ENCODE data around the gene ACBD4. TPM values are rescaled to one million over a fixed set of nuclear protein-coding genes. Genes with fewer than 3 reads are reported as not detected.
"Not testable (repeated sequence)": the region's sequence is repeated elsewhere in the genome, so short reads cannot be mapped to it uniquely, and the experiment has no call there.

Gene ACBD4
- total and polyA plus RNA-seq, 2 experiments from 2014 or later, result 8.2 to 13.7 TPM

DNA sequence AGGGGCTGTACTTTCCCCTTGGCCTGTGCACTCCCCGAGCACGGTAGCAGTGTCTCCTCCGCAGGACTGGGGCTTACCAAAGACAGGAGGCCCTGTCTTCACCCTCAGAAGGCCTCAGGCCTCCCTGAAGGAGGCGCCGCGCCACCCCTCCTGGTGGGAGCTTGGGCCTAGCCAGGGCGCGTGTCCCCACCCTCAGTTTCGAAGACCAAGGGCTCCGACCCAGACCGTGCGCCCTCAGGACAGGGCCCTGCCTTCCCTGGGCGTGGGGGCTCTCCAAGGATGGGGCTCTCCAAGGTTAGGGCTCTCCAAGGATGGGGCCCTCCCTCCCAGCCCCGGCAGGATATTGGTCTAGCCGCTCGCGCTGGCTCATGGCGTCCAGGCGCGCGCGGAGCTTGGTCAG, 14.9 kb upstream of the ACBD4 start:
- H3K9me2 ChIP-seq (replicated peaks; ENCODE audit: insufficient read depth), result no peaks in the 10 kb centered on the region
- no peak overlapping the region for H3K27ac ChIP-seq
- no peaks in the 10 kb centered on the region for H3K9me3 ChIP-seq (ENCODE audit: low read depth)
- no peak overlapping the region for H3K4me3 ChIP-seq
- TF ChIP-seq, protein P1, sequence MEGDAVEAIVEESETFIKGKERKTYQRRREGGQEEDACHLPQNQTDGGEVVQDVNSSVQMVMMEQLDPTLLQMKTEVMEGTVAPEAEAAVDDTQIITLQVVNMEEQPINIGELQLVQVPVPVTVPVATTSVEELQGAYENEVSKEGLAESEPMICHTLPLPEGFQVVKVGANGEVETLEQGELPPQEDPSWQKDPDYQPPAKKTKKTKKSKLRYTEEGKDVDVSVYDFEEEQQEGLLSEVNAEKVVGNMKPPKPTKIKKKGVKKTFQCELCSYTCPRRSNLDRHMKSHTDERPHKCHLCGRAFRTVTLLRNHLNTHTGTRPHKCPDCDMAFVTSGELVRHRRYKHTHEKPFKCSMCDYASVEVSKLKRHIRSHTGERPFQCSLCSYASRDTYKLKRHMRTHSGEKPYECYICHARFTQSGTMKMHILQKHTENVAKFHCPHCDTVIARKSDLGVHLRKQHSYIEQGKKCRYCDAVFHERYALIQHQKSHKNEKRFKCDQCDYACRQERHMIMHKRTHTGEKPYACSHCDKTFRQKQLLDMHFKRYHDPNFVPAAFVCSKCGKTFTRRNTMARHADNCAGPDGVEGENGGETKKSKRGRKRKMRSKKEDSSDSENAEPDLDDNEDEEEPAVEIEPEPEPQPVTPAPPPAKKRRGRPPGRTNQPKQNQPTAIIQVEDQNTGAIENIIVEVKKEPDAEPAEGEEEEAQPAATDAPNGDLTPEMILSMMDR (IDR thresholded peaks at IDR 0.05; ENCODE audit: poor library complexity), result no peak
- TF ChIP-seq EZH2phosphoT487 (IDR thresholded peaks at IDR 0.05; ENCODE audit: low read depth, severe bottlenecking, unreplicated experiment) (no peak), EZH2 (IDR thresholded peaks at IDR 0.05; ENCODE audit: borderline replicate concordance) (no peak)
- WGBS (ENCODE audit: low lambda C conversion rate, missing lambda C conversion rate), result 95% methylated on average over 21 of the region's 22 CpGs
- H4K20me1 ChIP-seq (ENCODE audit: insufficient read depth, poor library complexity, severe bottlenecking), result no peaks in the 10 kb centered on the region
- H3K4me1 ChIP-seq (ENCODE audit: insufficient read depth), result peaks cover 25% of the 10 kb centered on the region
- H2AFZ ChIP-seq, result no peak overlapping the region
- H3K27me3 ChIP-seq, result no peaks in the 10 kb centered on the region
- no peaks in the 10 kb centered on the region for H3K36me3 ChIP-seq (replicated peaks; ENCODE audit: insufficient read depth, low read depth)
- DNase-seq (ENCODE audit: low spot score), result no peak
- no peak overlapping the region for H3K4me2 ChIP-seq
- peaks cover 32% of the 10 kb centered on the region for H3K79me2 ChIP-seq

DNA sequence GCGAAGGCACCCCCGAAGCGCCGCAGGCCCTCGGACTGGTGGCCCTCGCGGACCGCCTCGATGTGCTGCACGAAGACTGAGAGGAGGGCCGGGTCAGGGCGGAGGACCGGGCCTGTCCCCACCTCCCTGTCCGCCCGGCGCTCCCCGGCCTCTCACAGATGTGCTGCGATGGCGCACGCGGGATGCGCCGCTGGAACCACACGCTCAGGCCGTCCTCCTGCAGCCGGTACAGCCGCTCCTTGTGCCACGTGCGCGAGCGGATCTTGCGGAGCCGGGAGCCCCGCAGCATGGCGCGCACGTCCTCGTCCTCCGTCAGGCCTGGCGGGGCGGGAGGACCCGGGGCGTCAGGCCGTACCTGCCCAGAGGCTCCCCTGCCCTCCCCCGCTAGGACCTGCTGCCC, 14.4 kb upstream of the ACBD4 start:
- DNase-seq (ENCODE audit: low spot score), result no peak
- H4K20me1 ChIP-seq (ENCODE audit: insufficient read depth, poor library complexity, severe bottlenecking), result no peaks in the 10 kb centered on the region
- no peak overlapping the region for H3K4me2 ChIP-seq
- H3K27me3 ChIP-seq, result no peaks in the 10 kb centered on the region
- no peak overlapping the region for H3K27ac ChIP-seq
- no peak overlapping the region for H2AFZ ChIP-seq
- no peaks in the 10 kb centered on the region for H3K9me3 ChIP-seq (ENCODE audit: low read depth)
- H3K4me3 ChIP-seq, result no peak overlapping the region
- no peaks in the 10 kb centered on the region for H3K9me2 ChIP-seq (replicated peaks; ENCODE audit: insufficient read depth)
- H3K36me3 ChIP-seq (replicated peaks; ENCODE audit: insufficient read depth, low read depth), result no peaks in the 10 kb centered on the region
- TF ChIP-seq EZH2phosphoT487 (IDR thresholded peaks at IDR 0.05; ENCODE audit: low read depth, severe bottlenecking, unreplicated experiment) (no peak), EZH2 (IDR thresholded peaks at IDR 0.05; ENCODE audit: borderline replicate concordance) (no peak)
- TF ChIP-seq, protein P1 (IDR thresholded peaks at IDR 0.05; ENCODE audit: poor library complexity), result no peak
- peaks cover 36% of the 10 kb centered on the region for H3K79me2 ChIP-seq
- WGBS (ENCODE audit: low lambda C conversion rate, missing lambda C conversion rate), result 97% methylated on average over 21 of the region's 45 CpGs
- H3K4me1 ChIP-seq (ENCODE audit: insufficient read depth), result peaks cover 25% of the 10 kb centered on the region

- Histone ChIP-seq H3K4me3 (no peak overlapping the region), H3K9me2 (replicated peaks; ENCODE audit: insufficient read depth) (no peaks in the 10 kb centered on the region), H3K4me2 (peak overlapping the region; percentile 3), H3K36me3 (replicated peaks; ENCODE audit: insufficient read depth, low read depth) (no peaks in the 10 kb centered on the region), H4K20me1 (ENCODE audit: insufficient read depth, poor library complexity, severe bottlenecking) (no peaks in the 10 kb centered on the region), H3K9me3 (ENCODE audit: low read depth) (no peaks in the 10 kb centered on the region), H3K79me2 (peaks cover 50% of the 10 kb centered on the region), H2AFZ (no peak overlapping the region), H3K27me3 (no peaks in the 10 kb centered on the region), H3K27ac (peak overlapping the region; percentile 95), H3K4me1 (ENCODE audit: insufficient read depth) (peaks cover 42% of the 10 kb centered on the region)
- no peak for DNase-seq (ENCODE audit: low spot score)
- 84% methylated on average over 6 of the region's 6 CpGs for WGBS (ENCODE audit: low lambda C conversion rate, missing lambda C conversion rate)
- no peak for TF ChIP-seq EZH2 (IDR thresholded peaks at IDR 0.05; ENCODE audit: borderline replicate concordance)
Measured at GRCh38 chr17:45123076-45123770, 12.3 kb upstream of the ACBD4 start.

GRCh38 chr17:45123930-45124796, 11.3 kb upstream of the ACBD4 start:
- no peaks in the 10 kb centered on the region for H3K27me3 ChIP-seq
- DNase-seq (ENCODE audit: low spot score), result peak; percentile 90
- TF ChIP-seq, protein P1 (IDR thresholded peaks at IDR 0.05; ENCODE audit: poor library complexity), result no peak
- TF ChIP-seq EZH2phosphoT487 (IDR thresholded peaks at IDR 0.05; ENCODE audit: low read depth, severe bottlenecking, unreplicated experiment) (no peak), EZH2 (IDR thresholded peaks at IDR 0.05; ENCODE audit: borderline replicate concordance) (no peak)
- no peaks in the 10 kb centered on the region for H3K9me3 ChIP-seq (ENCODE audit: low read depth)
- no peak overlapping the region for H3K4me3 ChIP-seq
- no peak overlapping the region for H2AFZ ChIP-seq
- no peaks in the 10 kb centered on the region for H4K20me1 ChIP-seq (ENCODE audit: insufficient read depth, poor library complexity, severe bottlenecking)
- H3K27ac ChIP-seq, result peak overlapping the region; percentile 95
- no peaks in the 10 kb centered on the region for H3K36me3 ChIP-seq (replicated peaks; ENCODE audit: insufficient read depth, low read depth)
- H3K79me2 ChIP-seq, result peaks cover 59% of the 10 kb centered on the region
- no peaks in the 10 kb centered on the region for H3K9me2 ChIP-seq (replicated peaks; ENCODE audit: insufficient read depth)
- peak overlapping the region; percentile 25 for H3K4me2 ChIP-seq
- 75% methylated on average over 14 of the region's 15 CpGs for WGBS (ENCODE audit: low lambda C conversion rate, missing lambda C conversion rate)
- peaks cover 51% of the 10 kb centered on the region for H3K4me1 ChIP-seq (ENCODE audit: insufficient read depth)

- not testable (repeated sequence) for H3K27me3 ChIP-seq; H3K9me3 ChIP-seq (ENCODE audit: low read depth); H3K9me2 ChIP-seq (replicated peaks; ENCODE audit: insufficient read depth); H3K36me3 ChIP-seq (replicated peaks; ENCODE audit: insufficient read depth, low read depth); H3K4me3 ChIP-seq; H2AFZ ChIP-seq; DNase-seq (ENCODE audit: low spot score); H4K20me1 ChIP-seq (ENCODE audit: insufficient read depth, poor library complexity, severe bottlenecking)
- Histone ChIP-seq H3K4me2 (peak overlapping the region; percentile 25), H3K4me1 (ENCODE audit: insufficient read depth) (peaks cover 56% of the 10 kb centered on the region), H3K79me2 (peaks cover 61% of the 10 kb centered on the region), H3K27ac (peak overlapping the region; percentile 95)
- 74% methylated on average over 5 of the region's 5 CpGs for WGBS (ENCODE audit: low lambda C conversion rate, missing lambda C conversion rate)
Measured at GRCh38 chr17:45124797-45125122, 10.7 kb upstream of the ACBD4 start.
